GM23338 (cell line): ENCODE measurements around the gene GALNT4. TPM values are rescaled to one million over a fixed set of nuclear protein-coding genes. Genes with fewer than 3 reads are reported as not detected.

Experiments used
- ATAC-seq: fragments of 200-7000 bp; cut with Tn5 transposase; 3 replicates; pipeline ENCODE4 v1.9.1; 2020
- DNase-seq: peaks from one replicate; pipeline ENCODE4 v3.0.0-alpha.2; 2015; ENCODE audit warnings: low spot score
- H2AFZ ChIP-seq: fragments of 200-600 bp; sonication (generic); 2 replicates; pipeline ENCODE4 v1.8.0; 2016; ENCODE audit warnings: antibody characterized with exemption, mild to moderate bottlenecking, moderate library complexity
- H3F3A ChIP-seq: fragments of 200-600 bp; sonication (generic); replicated peaks from 2 replicates; pipeline ENCODE4 v1.8.0; 2017; ENCODE audit warnings: antibody characterized with exemption, mixed run types, low read depth
- H3K27ac ChIP-seq: fragments of 200-600 bp; sonication (generic); 2 replicates; pipeline ENCODE4 v1.6.1; 2016; ENCODE audit warnings: low read depth
- H3K27me3 ChIP-seq: fragments of 200-600 bp; sonication (generic); 2 replicates; pipeline ENCODE4 v1.8.0; 2016; ENCODE audit warnings: mild to moderate bottlenecking, mixed run types, moderate library complexity; ENCODE audit not compliant: insufficient read depth
- H3K36me3 ChIP-seq: fragments of 200-600 bp; sonication (generic); 2 replicates; pipeline ENCODE4 v1.8.0; 2016; ENCODE audit warnings: mild to moderate bottlenecking; ENCODE audit not compliant: insufficient read depth
- H3K4me1 ChIP-seq: fragments of 200-600 bp; sonication (generic); 2 replicates; pipeline ENCODE4 v1.8.0; 2016; ENCODE audit warnings: mild to moderate bottlenecking, moderate library complexity; ENCODE audit not compliant: insufficient read depth
- H3K4me2 ChIP-seq: fragments of 200-600 bp; sonication (generic); 2 replicates; pipeline ENCODE4 v1.7.1; 2017; ENCODE audit warnings: mixed run types
- H3K4me3 ChIP-seq: fragments of 200-600 bp; sonication (generic); 2 replicates; pipeline ENCODE4 v1.6.1; 2016; ENCODE audit warnings: mixed run types
- H3K79me2 ChIP-seq: fragments of 200-600 bp; sonication (generic); replicated peaks from 2 replicates; pipeline ENCODE4 v1.8.0; 2017; ENCODE audit warnings: mild to moderate bottlenecking; ENCODE audit not compliant: insufficient read depth
- H3K9me2 ChIP-seq: fragments of 200-600 bp; sonication (generic); 2 replicates; pipeline ENCODE4 v1.8.0; 2017; ENCODE audit not compliant: insufficient read depth
- H4K20me1 ChIP-seq: fragments of 200-600 bp; sonication (generic); replicated peaks from 2 replicates; pipeline ENCODE4 v1.8.0; 2017; ENCODE audit warnings: mild to moderate bottlenecking; ENCODE audit not compliant: insufficient read depth
- H3K27ac Mint-ChIP-seq: 2 replicates; pipeline ENCODE4 v1.8.0; 2020; ENCODE audit warnings: inconsistent platforms, mild to moderate bottlenecking, moderate library complexity, mixed read lengths
- H3K27me3 Mint-ChIP-seq: 3 replicates; pipeline ENCODE4 v1.8.0; 2022; ENCODE audit warnings: low read depth, mild to moderate bottlenecking, moderate library complexity, mixed read lengths, inconsistent platforms; ENCODE audit not compliant: insufficient read depth, poor library complexity
- H3K36me3 Mint-ChIP-seq: 3 replicates; pipeline ENCODE4 v1.8.0; 2021; ENCODE audit warnings: low read depth, mild to moderate bottlenecking, inconsistent platforms, moderate library complexity, mixed read lengths
- H3K4me1 Mint-ChIP-seq: 3 replicates; pipeline ENCODE4 v1.8.0; 2020; ENCODE audit warnings: mild to moderate bottlenecking, inconsistent platforms, mixed read lengths
- H3K4me3 Mint-ChIP-seq: 3 replicates; pipeline ENCODE4 v1.8.0; 2021; ENCODE audit warnings: moderate library complexity, mild to moderate bottlenecking, inconsistent platforms, mixed read lengths
- H3K9me3 Mint-ChIP-seq: 3 replicates; pipeline ENCODE4 v1.8.0; 2020; ENCODE audit warnings: moderate library complexity, mild to moderate bottlenecking, inconsistent platforms, mixed read lengths
- CREB1 ChIP-seq: fragments of 250-450 bp; sonication (Bioruptor Pico); IDR thresholded peaks from 2 replicates; pipeline ENCODE4 v1.5.0; 2020; ENCODE audit warnings: low read depth, mild to moderate bottlenecking, moderate library complexity
- EZH2 ChIP-seq: fragments of 200-600 bp; sonication (generic); IDR thresholded peaks from one replicate; pipeline ENCODE4 v1.8.0; 2017; ENCODE audit warnings: antibody characterized with exemption, mild to moderate bottlenecking, low read depth; ENCODE audit not compliant: unreplicated experiment
- EZH2phosphoT487 ChIP-seq: fragments of 200-600 bp; sonication (generic); IDR thresholded peaks from one replicate; pipeline ENCODE4 v1.8.1; 2018; ENCODE audit warnings: antibody characterized with exemption; ENCODE audit not compliant: unreplicated experiment
- JUNB ChIP-seq: IDR thresholded peaks from one replicate; pipeline ENCODE4 v1.6.1; 2016; ENCODE audit warnings: antibody characterized with exemption; ENCODE audit not compliant: unreplicated experiment
- NANOG ChIP-seq: IDR thresholded peaks from 2 replicates; pipeline ENCODE4 v1.6.1; 2016; ENCODE audit warnings: antibody characterized with exemption, borderline replicate concordance
- POLR2AphosphoS5 ChIP-seq: IDR thresholded peaks from 2 replicates; pipeline ENCODE4 v1.6.1; 2016; ENCODE audit warnings: antibody characterized with exemption, low read depth
- STAT1 ChIP-seq: IDR thresholded peaks from one replicate; pipeline ENCODE4 v1.6.1; 2016; ENCODE audit warnings: antibody characterized with exemption; ENCODE audit not compliant: unreplicated experiment
- ZNF114 ChIP-seq: fragments of 250-450 bp; sonication (Bioruptor Pico); IDR thresholded peaks from 2 replicates; pipeline ENCODE4 v1.5.0; 2020; ENCODE audit warnings: mild to moderate bottlenecking, moderate library complexity
- ZNF331 ChIP-seq: fragments of 250-450 bp; sonication (Bioruptor Pico); IDR thresholded peaks from 2 replicates; pipeline ENCODE4 v1.5.0; 2020; ENCODE audit warnings: low read depth, mild to moderate bottlenecking, moderate library complexity
- polyA plus RNA-seq: library from polyadenylated mRNA; unstranded; fragments of >200 nt; fragmentation: Nextera tagmentation; extraction: Ambion mirVana; gene quantifications from 2 replicates; pipeline ENCODE4 v1.2.1, GENCODE V29; 2016
- total RNA-seq: library from RNA; depleted of rRNA; stranded (reverse); fragments of >200 nt; shearing (Covaris generic); gene quantifications from 2 replicates; pipeline ENCODE4 v1.2.3, GENCODE V29; 2014
- TF ChIP-seq, protein P1 (sequence below), 2 experiments: fragments of 200-600 bp in 1 of 2; sonication (generic) in 1 of 2; conservative IDR thresholded peaks; 2 replicates each; pipeline versions ENCODE4 v1.5.1 to v1.6.1; 2016 to 2017; ENCODE audit warnings: antibody characterized with exemption in 2 of 2, low read depth in 2 of 2, mild to moderate bottlenecking in 2 of 2, moderate library complexity in 1 of 2
- TF ChIP-seq, protein P2 (sequence below): IDR thresholded peaks from 2 replicates; pipeline ENCODE4 v1.6.1; 2016; ENCODE audit warnings: antibody characterized with exemption
- TF ChIP-seq, protein P3 (sequence below): IDR thresholded peaks from one replicate; pipeline ENCODE4 v1.6.1; 2018; ENCODE audit warnings: antibody characterized with exemption; ENCODE audit not compliant: unreplicated experiment

The GALNT4 gene
- total and polyA plus RNA-seq, 2 experiments from 2014 or later = 1.1 to 2.4 TPM

DNA sequence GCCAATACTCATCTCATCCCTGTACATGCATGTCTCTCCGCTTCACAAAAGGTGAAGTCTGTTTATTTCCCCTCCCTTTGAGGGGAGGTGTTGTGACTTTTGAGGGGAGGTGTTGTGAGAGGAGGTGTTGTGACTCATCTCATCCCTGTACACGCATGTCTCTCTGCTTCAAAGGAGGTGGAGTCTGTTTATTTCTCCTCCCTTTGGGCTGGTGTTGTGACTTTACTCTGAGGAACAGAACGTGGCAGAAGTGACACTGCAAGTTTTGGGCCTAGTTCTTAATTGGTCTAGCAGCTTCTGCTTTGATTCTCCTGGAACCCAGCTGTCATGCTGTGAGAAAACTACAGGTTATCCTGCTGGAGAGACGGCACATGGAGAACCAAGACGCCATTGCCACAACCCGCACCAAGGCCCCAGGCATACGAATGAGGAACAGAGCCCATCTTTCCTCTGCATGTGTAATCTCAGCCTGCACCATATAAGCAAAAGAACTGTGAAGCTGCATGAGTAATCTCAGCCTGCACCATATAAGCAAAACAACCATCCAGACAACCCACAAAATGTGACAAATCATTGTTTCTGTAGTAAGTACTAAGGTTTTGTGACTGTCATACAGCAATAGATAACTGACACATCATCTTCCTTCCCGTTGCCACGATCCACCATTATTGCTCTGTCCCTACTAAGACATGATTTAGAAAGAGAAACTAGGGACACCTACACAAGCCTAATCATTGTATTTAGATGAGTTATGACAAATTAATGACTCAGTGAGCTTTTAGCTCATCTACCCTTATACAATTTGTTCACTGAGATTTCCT is 30.0 kb downstream of the GALNT4 start:
- DNase-seq (no peak), ATAC-seq (no peak)
- Histone ChIP-seq H3K79me2 (no peaks in the 10 kb centered on the region), H3K36me3 (no peaks in the 10 kb centered on the region), H3K4me3 (no peak overlapping the region), H3K27me3 (no peaks in the 10 kb centered on the region), H3F3A (no peaks in the 10 kb centered on the region), H3K4me2 (no peak overlapping the region), H3K9me2 (no peaks in the 10 kb centered on the region), H3K4me1 (peaks cover 4% of the 10 kb centered on the region; the same call in 1 of the 2 replicates), H3K27ac (no peak overlapping the region), H2AFZ (no peak overlapping the region), H4K20me1 (no peaks in the 10 kb centered on the region)
- H3K9me3 Mint-ChIP-seq = no peaks in the 10 kb centered on the region; the same call in 2 of the 3 replicates
- peaks cover 4% of the 10 kb centered on the region; the same call in 2 of the 3 replicates for H3K36me3 Mint-ChIP-seq
- H3K4me1 Mint-ChIP-seq = peaks cover 9% of the 10 kb centered on the region
- H3K27me3 Mint-ChIP-seq = no peaks in the 10 kb centered on the region
- no peak overlapping the region for H3K4me3 Mint-ChIP-seq
- H3K27ac Mint-ChIP-seq = peak overlapping the region; percentile 39
- TF ChIP-seq CREB1 (CRISPR knock-in tag) = no peak
- TF ChIP-seq POLR2AphosphoS5 = no peak
- TF ChIP-seq JUNB = no peak
- no peak for TF ChIP-seq EZH2phosphoT487
- no peak for TF ChIP-seq ZNF114
- TF ChIP-seq, protein P1, sequence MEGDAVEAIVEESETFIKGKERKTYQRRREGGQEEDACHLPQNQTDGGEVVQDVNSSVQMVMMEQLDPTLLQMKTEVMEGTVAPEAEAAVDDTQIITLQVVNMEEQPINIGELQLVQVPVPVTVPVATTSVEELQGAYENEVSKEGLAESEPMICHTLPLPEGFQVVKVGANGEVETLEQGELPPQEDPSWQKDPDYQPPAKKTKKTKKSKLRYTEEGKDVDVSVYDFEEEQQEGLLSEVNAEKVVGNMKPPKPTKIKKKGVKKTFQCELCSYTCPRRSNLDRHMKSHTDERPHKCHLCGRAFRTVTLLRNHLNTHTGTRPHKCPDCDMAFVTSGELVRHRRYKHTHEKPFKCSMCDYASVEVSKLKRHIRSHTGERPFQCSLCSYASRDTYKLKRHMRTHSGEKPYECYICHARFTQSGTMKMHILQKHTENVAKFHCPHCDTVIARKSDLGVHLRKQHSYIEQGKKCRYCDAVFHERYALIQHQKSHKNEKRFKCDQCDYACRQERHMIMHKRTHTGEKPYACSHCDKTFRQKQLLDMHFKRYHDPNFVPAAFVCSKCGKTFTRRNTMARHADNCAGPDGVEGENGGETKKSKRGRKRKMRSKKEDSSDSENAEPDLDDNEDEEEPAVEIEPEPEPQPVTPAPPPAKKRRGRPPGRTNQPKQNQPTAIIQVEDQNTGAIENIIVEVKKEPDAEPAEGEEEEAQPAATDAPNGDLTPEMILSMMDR (conservative IDR thresholded peaks at IDR 0.05; ENCODE audit: low read depth in 2 of 2) = no peak
- TF ChIP-seq NANOG = no peak
- no peak for TF ChIP-seq EZH2

DNA sequence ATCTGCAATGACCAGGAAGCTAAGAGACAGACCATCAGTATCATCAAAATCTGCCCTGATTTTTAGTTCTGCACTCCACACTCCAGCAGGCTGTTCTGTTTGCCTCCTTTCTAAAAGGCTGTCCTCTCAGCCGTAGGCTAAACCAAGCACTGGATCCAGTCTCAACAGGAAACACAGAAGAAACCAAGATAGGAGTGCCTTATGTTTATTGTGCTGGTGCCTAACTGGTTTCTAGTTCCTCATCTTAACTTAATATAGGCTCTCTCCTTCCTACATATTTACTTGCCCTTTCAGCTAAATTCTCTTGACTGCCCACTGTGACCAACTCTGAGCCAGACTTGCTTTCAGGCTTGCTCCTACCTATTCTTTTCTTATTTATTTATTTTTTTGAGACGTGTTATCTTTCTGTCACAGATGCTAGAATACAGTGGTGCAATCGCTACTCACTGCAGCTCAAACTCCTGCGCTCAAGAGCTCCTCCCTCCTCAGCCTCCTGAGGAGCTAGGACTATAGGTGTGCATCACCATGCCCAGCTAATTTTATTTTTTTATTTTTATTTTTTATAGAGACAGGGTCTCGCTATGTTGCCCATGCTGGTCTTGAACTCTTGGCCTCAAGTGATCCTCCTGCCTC is 30.8 kb downstream of the GALNT4 start:
- no peak for DNase-seq
- no peak overlapping the region for H2AFZ ChIP-seq
- no peak for TF ChIP-seq ZNF114
- TF ChIP-seq ZNF331 (CRISPR knock-in tag) = no peak
- TF ChIP-seq NANOG = no peak
- TF ChIP-seq POLR2AphosphoS5 = no peak
- TF ChIP-seq EZH2 = no peak
- TF ChIP-seq JUNB = no peak
- TF ChIP-seq, protein P2, sequence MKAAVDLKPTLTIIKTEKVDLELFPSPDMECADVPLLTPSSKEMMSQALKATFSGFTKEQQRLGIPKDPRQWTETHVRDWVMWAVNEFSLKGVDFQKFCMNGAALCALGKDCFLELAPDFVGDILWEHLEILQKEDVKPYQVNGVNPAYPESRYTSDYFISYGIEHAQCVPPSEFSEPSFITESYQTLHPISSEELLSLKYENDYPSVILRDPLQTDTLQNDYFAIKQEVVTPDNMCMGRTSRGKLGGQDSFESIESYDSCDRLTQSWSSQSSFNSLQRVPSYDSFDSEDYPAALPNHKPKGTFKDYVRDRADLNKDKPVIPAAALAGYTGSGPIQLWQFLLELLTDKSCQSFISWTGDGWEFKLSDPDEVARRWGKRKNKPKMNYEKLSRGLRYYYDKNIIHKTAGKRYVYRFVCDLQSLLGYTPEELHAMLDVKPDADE = no peak
- TF ChIP-seq CREB1 (CRISPR knock-in tag) = no peak
- TF ChIP-seq, protein P1 (conservative IDR thresholded peaks at IDR 0.05; ENCODE audit: low read depth in 2 of 2) = no peak
- TF ChIP-seq STAT1 = no peak
- TF ChIP-seq, protein P3, sequence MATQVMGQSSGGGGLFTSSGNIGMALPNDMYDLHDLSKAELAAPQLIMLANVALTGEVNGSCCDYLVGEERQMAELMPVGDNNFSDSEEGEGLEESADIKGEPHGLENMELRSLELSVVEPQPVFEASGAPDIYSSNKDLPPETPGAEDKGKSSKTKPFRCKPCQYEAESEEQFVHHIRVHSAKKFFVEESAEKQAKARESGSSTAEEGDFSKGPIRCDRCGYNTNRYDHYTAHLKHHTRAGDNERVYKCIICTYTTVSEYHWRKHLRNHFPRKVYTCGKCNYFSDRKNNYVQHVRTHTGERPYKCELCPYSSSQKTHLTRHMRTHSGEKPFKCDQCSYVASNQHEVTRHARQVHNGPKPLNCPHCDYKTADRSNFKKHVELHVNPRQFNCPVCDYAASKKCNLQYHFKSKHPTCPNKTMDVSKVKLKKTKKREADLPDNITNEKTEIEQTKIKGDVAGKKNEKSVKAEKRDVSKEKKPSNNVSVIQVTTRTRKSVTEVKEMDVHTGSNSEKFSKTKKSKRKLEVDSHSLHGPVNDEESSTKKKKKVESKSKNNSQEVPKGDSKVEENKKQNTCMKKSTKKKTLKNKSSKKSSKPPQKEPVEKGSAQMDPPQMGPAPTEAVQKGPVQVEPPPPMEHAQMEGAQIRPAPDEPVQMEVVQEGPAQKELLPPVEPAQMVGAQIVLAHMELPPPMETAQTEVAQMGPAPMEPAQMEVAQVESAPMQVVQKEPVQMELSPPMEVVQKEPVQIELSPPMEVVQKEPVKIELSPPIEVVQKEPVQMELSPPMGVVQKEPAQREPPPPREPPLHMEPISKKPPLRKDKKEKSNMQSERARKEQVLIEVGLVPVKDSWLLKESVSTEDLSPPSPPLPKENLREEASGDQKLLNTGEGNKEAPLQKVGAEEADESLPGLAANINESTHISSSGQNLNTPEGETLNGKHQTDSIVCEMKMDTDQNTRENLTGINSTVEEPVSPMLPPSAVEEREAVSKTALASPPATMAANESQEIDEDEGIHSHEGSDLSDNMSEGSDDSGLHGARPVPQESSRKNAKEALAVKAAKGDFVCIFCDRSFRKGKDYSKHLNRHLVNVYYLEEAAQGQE = no peak

More for the DNA sequence above, 30.8 kb downstream of the GALNT4 start:
- ATAC-seq = no peak
- Mint-ChIP-seq H3K9me3 (no peaks in the 10 kb centered on the region; the same call in 2 of the 3 replicates), H3K27me3 (no peaks in the 10 kb centered on the region), H3K36me3 (peaks cover 4% of the 10 kb centered on the region; the same call in 2 of the 3 replicates), H3K4me3 (no peak overlapping the region), H3K4me1 (peaks cover 9% of the 10 kb centered on the region), H3K27ac (no peak overlapping the region)
- no peaks in the 10 kb centered on the region for H4K20me1 ChIP-seq
- H3K4me3 ChIP-seq = no peak overlapping the region
- peaks cover 4% of the 10 kb centered on the region; the same call in 1 of the 2 replicates for H3K4me1 ChIP-seq
- H3F3A ChIP-seq = no peaks in the 10 kb centered on the region
- no peaks in the 10 kb centered on the region for H3K79me2 ChIP-seq
- H3K27ac ChIP-seq = no peak overlapping the region
- H3K4me2 ChIP-seq = no peak overlapping the region
- H3K9me2 ChIP-seq = no peaks in the 10 kb centered on the region
- no peaks in the 10 kb centered on the region for H3K36me3 ChIP-seq
- H3K27me3 ChIP-seq = no peaks in the 10 kb centered on the region
